AG09319 (cell line): ENCODE measurements around the gene GSTK1.

Source experiments
- DNase-seq: peaks from one replicate; pipeline ENCODE4 v3.0.0-alpha.2; 2010; ENCODE audit warnings: low read depth; ENCODE audit errors: extremely low read depth
- CTCF ChIP-seq: IDR thresholded peaks from 2 replicates; pipeline ENCODE4 v1.5.1; 2011; ENCODE audit warnings: low read depth, mild to moderate bottlenecking, inconsistent platforms, low read length, moderate library complexity

GSTK1 gene

DNA sequence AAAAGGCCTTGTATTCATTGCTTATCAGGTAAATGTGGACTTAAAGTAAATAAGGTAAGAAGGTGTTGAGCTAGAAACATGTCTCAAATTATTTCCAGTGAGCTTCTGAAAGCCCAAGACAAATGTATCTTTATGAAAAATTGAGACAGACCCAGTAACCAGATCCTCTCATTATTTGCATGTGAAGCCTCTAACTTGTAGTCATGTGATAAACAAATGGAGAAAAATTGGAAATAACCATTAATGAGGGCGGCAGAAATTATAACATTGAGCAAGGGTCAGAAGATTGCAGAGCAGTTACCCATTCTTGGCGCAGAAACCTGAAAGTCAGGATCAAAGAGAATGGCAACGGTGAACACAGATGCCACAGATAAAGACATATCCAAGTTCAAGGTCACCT, 41.5 kb upstream of the GSTK1 start, which contains the start of gene TAS2R40:
Gene TAS2R40, plus strand, starts transcription at position 301 of the 400 bp plus-strand sequence. Its CDS starts 42 bp downstream, at position 343.
- no peak for TF ChIP-seq CTCF
- no peak for DNase-seq

DNA sequence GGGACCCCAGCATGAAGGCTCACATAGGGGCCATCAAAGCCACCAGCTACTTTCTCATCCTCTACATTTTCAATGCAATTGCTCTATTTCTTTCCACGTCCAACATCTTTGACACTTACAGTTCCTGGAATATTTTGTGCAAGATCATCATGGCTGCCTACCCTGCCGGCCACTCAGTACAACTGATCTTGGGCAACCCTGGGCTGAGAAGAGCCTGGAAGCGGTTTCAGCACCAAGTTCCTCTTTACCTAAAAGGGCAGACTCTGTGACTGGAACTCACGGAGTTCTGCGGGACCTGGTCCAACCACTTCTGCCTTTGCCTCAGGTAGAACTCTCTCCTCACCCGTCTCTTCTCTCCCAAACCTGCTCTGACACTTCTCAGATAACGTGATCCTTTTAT, 40.5 kb upstream of the GSTK1 start:
- no peak for TF ChIP-seq CTCF

GRCh38 chr7:143223784-143224183, 39.5 kb upstream of the GSTK1 start:
- TF ChIP-seq CTCF, result no peak
- DNase-seq, result no peak

More for the DNA sequence above, 40.5 kb upstream of the GSTK1 start:
- DNase-seq, result no peak

DNA sequence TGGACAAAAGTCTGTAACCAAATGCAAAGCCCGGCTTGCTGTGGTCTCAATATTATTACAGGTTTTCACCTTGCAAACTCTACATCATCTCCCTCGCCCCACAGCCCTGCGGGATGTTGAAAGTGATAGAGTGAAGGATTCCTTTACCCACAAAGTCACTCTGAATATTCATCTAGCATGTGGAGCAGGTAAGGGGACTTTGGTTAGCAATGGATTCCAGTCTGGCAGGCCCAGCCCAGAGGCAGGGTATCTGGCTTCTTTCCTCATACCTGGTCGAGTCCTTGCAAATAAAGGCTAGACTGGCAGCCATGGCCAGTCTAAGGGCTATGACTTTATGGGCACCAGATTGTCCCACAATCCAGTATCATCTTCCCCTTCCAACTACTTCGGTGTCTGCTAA, 38.2 kb upstream of the GSTK1 start:
- no peak for DNase-seq
- TF ChIP-seq CTCF, result no peak

DNA sequence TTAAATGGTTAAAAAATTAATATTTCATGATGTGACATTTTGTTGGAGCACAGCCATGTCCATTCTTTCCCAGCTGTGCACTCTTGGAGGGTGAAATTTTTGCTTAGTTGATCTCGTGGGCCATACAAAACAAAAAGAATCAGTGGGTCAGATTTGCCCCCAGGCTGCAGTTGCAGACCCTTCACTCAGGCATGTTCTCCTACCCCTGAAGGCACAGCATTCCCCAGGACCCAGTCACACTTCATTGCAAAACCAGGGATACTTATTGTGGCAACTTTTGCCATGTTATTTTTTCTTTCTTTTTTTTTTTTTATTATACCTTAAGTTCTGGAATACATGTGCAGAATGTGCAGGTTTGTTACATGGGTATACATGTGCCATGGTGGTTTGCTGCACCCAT, 35.4 kb upstream of the GSTK1 start:
- DNase-seq, result no peak
- no peak for TF ChIP-seq CTCF

- no peak for DNase-seq
- no peak for TF ChIP-seq CTCF
Measured at GRCh38 chr7:143229054-143229790, 34.0 kb upstream of the GSTK1 start.

GRCh38 chr7:143230602-143231457, 32.4 kb upstream of the GSTK1 start:
- no peak for TF ChIP-seq CTCF
- DNase-seq, result no peak
